K562 (cell line): ENCODE results near the gene POP5. TPM values are rescaled to one million over a fixed set of nuclear protein-coding genes. Genes with fewer than 3 reads are reported as not detected.

Experiments
- ARNT ChIP-seq, 2 experiments: fragments of 450-650 bp; IDR thresholded peaks; 2 replicates each; pipeline ENCODE4 v1.6.1; 2016; ENCODE audit warnings: mild to moderate bottlenecking in 1 of 2
- CBFA2T2 ChIP-seq: fragments of 450-650 bp; conservative IDR thresholded peaks from 2 replicates; pipeline ENCODE4 v1.6.1; 2017; ENCODE audit warnings: mild to moderate bottlenecking
- CHD2 ChIP-seq: IDR thresholded peaks from 2 replicates; pipeline ENCODE4 v1.6.1; 2011; ENCODE audit warnings: low read depth, low read length
- GABPA ChIP-seq: fragments of 200-800 bp; sonication (Bioruptor generic); conservative IDR thresholded peaks from 2 replicates; pipeline ENCODE4 v1.6.1; 2016; ENCODE audit warnings: low read depth, missing genetic modification characterization, missing compliant biosample characterization
- GTF2E2 ChIP-seq: fragments of 200-800 bp; sonication (Bioruptor generic); IDR thresholded peaks from 2 replicates; pipeline ENCODE4 v1.6.1; 2016; ENCODE audit warnings: missing genetic modification characterization, missing compliant biosample characterization
- HSF4 ChIP-seq: fragments of 250-450 bp; sonication (Bioruptor Pico); IDR thresholded peaks from 2 replicates; pipeline ENCODE4 v2.1.2; 2022; ENCODE audit warnings: mild to moderate bottlenecking, moderate library complexity, borderline replicate concordance
- ILF3 ChIP-seq: fragments of 450-650 bp; IDR thresholded peaks from 2 replicates; pipeline ENCODE4 v1.6.1; 2018; ENCODE audit warnings: antibody characterized with exemption, mild to moderate bottlenecking, moderate library complexity, borderline replicate concordance
- MYC ChIP-seq, 2 experiments: fragments of 250-450 bp in 1 of 2; sonication (Bioruptor Pico) in 1 of 2; IDR thresholded peaks; 2 replicates each; pipeline versions ENCODE4 v1.5.1 to v1.6.1; 2012 to 2021; ENCODE audit warnings: low read depth in 2 of 2, borderline replicate concordance in 1 of 2, improper control_type of control experiment in 1 of 2, low read length in 1 of 2, mild to moderate bottlenecking in 1 of 2, moderate library complexity in 1 of 2
- NELFE ChIP-seq: IDR thresholded peaks from 2 replicates; pipeline ENCODE4 v1.6.1; 2011; ENCODE audit warnings: mild to moderate bottlenecking; ENCODE audit not compliant: insufficient read depth, insufficient read length
- NFATC3 ChIP-seq: fragments of 450-650 bp; IDR thresholded peaks from 2 replicates; pipeline ENCODE4 v1.6.1; 2017; ENCODE audit warnings: mild to moderate bottlenecking
- NRF1 ChIP-seq, 2 experiments: fragments of 450-650 bp; IDR thresholded peaks in 1 of 2; conservative IDR thresholded peaks in 1 of 2; 2 replicates each; pipeline ENCODE4 v1.6.1; 2014; ENCODE audit warnings: mild to moderate bottlenecking in 2 of 2
- POLR2H ChIP-seq: IDR thresholded peaks from 2 replicates; pipeline ENCODE4 v1.6.1; 2016; ENCODE audit warnings: missing genetic modification characterization, low read depth, mild to moderate bottlenecking, control low read depth, missing compliant biosample characterization, moderate library complexity
- RBM25 ChIP-seq: fragments of 200-400 bp; formaldehyde crosslinking; IDR thresholded peaks from 2 replicates; pipeline ENCODE4 v1.6.1; 2018; ENCODE audit warnings: low read length, low read depth, moderate library complexity; ENCODE audit not compliant: severe bottlenecking
- SMARCE1 ChIP-seq: fragments of 450-650 bp; IDR thresholded peaks from 2 replicates; pipeline ENCODE4 v1.7.1; 2016; ENCODE audit warnings: mild to moderate bottlenecking
- TAF1 ChIP-seq: IDR thresholded peaks from 2 replicates; pipeline ENCODE4 v1.6.1; 2011; ENCODE audit warnings: mild to moderate bottlenecking, low read length, moderate library complexity; ENCODE audit not compliant: insufficient read depth, control insufficient read depth, severe bottlenecking; ENCODE audit errors: extremely low read depth
- ZNF77 ChIP-seq: fragments of 250-450 bp; sonication (Bioruptor Pico); IDR thresholded peaks from 2 replicates; pipeline ENCODE4 v1.5.0; 2020
- polyA plus RNA-seq, 8 experiments: library from polyadenylated mRNA; depleted of rRNA in 4 of 8; stranded (reverse) in 5 of 8; unstranded in 3 of 8; fragments of >200 nt; fragmentation: Nextera tagmentation in 2 of 8; fragmentation: Illumina TruSeq in 1 of 8; extraction: Ambion mirVana in 2 of 8; extraction: Trizol in 1 of 8; gene quantifications; 2 replicates each; pipeline versions ENCODE4 v1.2.1 to v1.2.3, GENCODE V29; 2011 to 2014; ENCODE audit warnings: inconsistent platforms in 1 of 8, missing spikeins in 1 of 8
- total RNA-seq, 7 experiments: library from RNA; depleted of rRNA in 6 of 7; stranded (reverse); fragments of >200 nt in 6 of 7; fragmentation: Illumina TruSeq in 2 of 7; extraction: Trizol in 2 of 7; gene quantifications; 2 replicates each; pipeline versions ENCODE4 v1.2.1 to v1.2.3, GENCODE V29; 2011 to 2021; ENCODE audit warnings: low replicate concordance in 1 of 7
- TF ChIP-seq, protein P1 (sequence below): fragments of 450-650 bp; IDR thresholded peaks from 2 replicates; pipeline ENCODE4 v1.6.1; 2016; ENCODE audit warnings: low read depth
- TF ChIP-seq, protein P2 (sequence below), 2 experiments: IDR thresholded peaks; 2 replicates each; pipeline ENCODE4 v1.6.1; 2012; ENCODE audit warnings: improper control_type of control experiment in 2 of 2, low read depth in 2 of 2, low read length in 2 of 2, borderline replicate concordance in 1 of 2

The POP5 gene
- total and polyA plus RNA-seq, 9 of the 15 experiments (the other 6 are each of a cell fraction or from before 2014, with no cell fraction given), result 57.5 to 253 (median 73.8) TPM

DNA sequence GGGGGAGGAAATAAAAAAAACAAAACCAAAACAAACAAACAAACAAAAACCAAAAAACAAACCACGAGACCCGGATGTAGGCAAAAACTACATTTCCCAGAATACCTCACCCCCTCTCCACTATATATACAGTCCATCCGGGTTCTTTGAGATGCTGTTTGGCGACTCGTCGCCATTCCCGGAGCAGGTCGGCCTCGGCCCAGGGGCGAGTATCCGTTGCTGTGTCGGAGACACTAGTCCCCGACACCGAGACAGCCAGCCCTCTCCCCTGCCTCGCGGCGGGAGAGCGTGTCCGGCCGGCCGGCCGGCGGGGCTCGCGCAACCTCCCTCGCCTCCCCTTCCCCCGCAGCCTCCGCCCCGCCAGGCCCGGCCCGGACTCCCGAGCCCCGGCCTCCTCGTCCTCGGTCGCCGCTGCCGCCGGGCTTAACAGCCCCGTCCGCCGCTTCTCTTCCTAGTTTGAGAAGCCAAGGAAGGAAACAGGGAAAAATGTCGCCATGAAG is 46.9 kb downstream of the POP5 start, which contains the start of gene RNF10 (continued):
- TF ChIP-seq MYC (IDR thresholded peaks at IDR 0.05; ENCODE audit: low read depth, low read length) (peak; percentile 56; the same call in 1 of the 2 replicates), MYC (CRISPR knock-in tag; IDR thresholded peaks at IDR 0.05; ENCODE audit: borderline replicate concordance, low read depth) (no peak), GTF2E2 (tag) (0 out of 2 replicates have a peak, but pooled peaks have one; percentile 63), ZNF77 (CRISPR knock-in tag) (no peak), GABPA (tag) (peak; percentile 52), NELFE (no peak), NFATC3 (no peak), CBFA2T2 (no peak), POLR2H (tag) (peak; percentile 73), SMARCE1 (no peak), CHD2 (no peak; the same call in 1 of the 2 replicates), TAF1 (peak; percentile 78), ARNT (IDR thresholded peaks at IDR 0.05) (0 out of 4 replicates have a peak, but pooled peaks of 1 of the 2 experiments have one; percentile 35), RBM25 (peak; percentile 26), HSF4 (CRISPR knock-in tag) (no peak), NRF1 (conservative IDR thresholded peaks at IDR 0.05 in 1 of 2, IDR thresholded peaks at IDR 0.05 in 1 of 2) (peak; percentile 48 to 61; a peak in 2 of 4 replicates), ILF3 (no peak; the same call in 1 of the 2 replicates)
- TF ChIP-seq, protein P1, sequence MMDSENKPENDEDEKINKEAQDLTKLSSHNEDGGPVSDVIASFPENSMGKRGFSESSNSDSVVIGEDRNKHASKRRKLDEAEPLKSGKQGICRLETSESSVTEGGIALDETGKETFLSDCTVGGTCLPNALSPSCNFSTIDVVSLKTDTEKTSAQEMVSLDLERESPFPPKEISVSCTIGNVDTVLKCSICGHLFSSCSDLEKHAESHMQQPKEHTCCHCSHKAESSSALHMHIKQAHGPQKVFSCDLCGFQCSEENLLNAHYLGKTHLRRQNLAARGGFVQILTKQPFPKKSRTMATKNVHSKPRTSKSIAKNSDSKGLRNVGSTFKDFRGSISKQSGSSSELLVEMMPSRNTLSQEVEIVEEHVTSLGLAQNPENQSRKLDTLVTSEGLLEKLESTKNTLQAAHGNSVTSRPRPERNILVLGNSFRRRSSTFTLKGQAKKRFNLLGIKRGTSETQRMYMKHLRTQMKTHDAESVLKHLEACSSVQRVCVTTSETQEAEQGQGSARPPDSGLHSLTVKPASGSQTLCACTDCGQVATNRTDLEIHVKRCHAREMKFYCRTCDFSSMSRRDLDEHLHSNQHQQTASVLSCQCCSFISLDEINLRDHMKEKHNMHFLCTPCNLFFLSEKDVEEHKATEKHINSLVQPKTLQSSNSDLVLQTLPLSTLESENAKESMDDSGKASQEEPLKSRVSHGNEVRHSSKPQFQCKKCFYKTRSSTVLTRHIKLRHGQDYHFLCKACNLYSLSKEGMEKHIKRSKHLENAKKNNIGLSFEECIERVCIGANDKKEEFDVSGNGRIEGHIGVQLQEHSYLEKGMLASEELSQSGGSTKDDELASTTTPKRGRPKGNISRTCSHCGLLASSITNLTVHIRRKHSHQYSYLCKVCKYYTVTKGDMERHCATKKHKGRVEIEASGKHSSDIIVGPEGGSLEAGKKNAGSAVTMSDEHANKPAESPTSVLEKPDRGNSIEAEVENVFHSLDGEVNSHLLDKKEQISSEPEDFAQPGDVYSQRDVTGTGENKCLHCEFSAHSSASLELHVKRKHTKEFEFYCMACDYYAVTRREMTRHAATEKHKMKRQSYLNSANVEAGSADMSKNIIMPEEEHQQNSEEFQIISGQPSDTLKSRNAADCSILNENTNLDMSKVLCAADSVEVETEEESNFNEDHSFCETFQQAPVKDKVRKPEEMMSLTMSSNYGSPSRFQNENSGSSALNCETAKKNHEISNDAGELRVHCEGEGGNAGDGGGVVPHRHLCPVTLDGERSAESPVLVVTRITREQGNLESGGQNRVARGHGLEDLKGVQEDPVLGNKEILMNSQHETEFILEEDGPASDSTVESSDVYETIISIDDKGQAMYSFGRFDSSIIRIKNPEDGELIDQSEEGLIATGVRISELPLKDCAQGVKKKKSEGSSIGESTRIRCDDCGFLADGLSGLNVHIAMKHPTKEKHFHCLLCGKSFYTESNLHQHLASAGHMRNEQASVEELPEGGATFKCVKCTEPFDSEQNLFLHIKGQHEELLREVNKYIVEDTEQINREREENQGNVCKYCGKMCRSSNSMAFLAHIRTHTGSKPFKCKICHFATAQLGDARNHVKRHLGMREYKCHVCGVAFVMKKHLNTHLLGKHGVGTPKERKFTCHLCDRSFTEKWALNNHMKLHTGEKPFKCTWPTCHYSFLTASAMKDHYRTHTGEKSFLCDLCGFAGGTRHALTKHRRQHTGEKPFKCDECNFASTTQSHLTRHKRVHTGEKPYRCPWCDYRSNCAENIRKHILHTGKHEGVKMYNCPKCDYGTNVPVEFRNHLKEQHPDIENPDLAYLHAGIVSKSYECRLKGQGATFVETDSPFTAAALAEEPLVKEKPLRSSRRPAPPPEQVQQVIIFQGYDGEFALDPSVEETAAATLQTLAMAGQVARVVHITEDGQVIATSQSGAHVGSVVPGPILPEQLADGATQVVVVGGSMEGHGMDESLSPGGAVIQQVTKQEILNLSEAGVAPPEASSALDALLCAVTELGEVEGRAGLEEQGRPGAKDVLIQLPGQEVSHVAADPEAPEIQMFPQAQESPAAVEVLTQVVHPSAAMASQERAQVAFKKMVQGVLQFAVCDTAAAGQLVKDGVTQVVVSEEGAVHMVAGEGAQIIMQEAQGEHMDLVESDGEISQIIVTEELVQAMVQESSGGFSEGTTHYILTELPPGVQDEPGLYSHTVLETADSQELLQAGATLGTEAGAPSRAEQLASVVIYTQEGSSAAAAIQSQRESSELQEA, result peak; percentile 47; the same call in 1 of the 2 replicates
- TF ChIP-seq, protein P2, sequence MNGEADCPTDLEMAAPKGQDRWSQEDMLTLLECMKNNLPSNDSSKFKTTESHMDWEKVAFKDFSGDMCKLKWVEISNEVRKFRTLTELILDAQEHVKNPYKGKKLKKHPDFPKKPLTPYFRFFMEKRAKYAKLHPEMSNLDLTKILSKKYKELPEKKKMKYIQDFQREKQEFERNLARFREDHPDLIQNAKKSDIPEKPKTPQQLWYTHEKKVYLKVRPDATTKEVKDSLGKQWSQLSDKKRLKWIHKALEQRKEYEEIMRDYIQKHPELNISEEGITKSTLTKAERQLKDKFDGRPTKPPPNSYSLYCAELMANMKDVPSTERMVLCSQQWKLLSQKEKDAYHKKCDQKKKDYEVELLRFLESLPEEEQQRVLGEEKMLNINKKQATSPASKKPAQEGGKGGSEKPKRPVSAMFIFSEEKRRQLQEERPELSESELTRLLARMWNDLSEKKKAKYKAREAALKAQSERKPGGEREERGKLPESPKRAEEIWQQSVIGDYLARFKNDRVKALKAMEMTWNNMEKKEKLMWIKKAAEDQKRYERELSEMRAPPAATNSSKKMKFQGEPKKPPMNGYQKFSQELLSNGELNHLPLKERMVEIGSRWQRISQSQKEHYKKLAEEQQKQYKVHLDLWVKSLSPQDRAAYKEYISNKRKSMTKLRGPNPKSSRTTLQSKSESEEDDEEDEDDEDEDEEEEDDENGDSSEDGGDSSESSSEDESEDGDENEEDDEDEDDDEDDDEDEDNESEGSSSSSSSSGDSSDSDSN (IDR thresholded peaks at IDR 0.05; ENCODE audit: borderline replicate concordance in 1 of 2, low read depth in 2 of 2, low read length in 2 of 2), result peak; percentile 42 to 48; a peak in 1 of 4 replicates
